Stimulated activated CD8-positive, alpha-beta memory T cell treated with anti-CD3 and anti-CD28 coated beads, Interleukin-15, amount 100 ng/mL, for 1 hour (primary cell): Measurements from ENCODE around the gene TK1.
"Not testable (repeated sequence)": the region's sequence is repeated elsewhere in the genome, so short reads cannot be mapped to it uniquely, and the experiment has no call there.

ENCODE experiments used
- DNase-seq: peaks from one replicate; pipeline ENCODE4 v3.0.0-alpha.2; 2020; ENCODE audit warnings: low read depth

The TK1 gene

GRCh38 chr17:78186692-78187595 lies at the start of gene TK1, which contains the start of gene AFMID:
Gene TK1 (minus strand): TSS chr17:78187052. CDS start chr17:78186994, 58 bp downstream.
Gene AFMID (plus strand): TSS chr17:78187362. CDS start chr17:78187371, 9 bp downstream.
- peak; percentile 40 for DNase-seq

GRCh38 chr17:78235885-78236284 lies 49.0 kb upstream of the TK1 start:
- no peak for DNase-seq

GRCh38 chr17:78235022-78235421 lies 48.2 kb upstream of the TK1 start:
- DNase-seq, result not testable (repeated sequence)

DNA sequence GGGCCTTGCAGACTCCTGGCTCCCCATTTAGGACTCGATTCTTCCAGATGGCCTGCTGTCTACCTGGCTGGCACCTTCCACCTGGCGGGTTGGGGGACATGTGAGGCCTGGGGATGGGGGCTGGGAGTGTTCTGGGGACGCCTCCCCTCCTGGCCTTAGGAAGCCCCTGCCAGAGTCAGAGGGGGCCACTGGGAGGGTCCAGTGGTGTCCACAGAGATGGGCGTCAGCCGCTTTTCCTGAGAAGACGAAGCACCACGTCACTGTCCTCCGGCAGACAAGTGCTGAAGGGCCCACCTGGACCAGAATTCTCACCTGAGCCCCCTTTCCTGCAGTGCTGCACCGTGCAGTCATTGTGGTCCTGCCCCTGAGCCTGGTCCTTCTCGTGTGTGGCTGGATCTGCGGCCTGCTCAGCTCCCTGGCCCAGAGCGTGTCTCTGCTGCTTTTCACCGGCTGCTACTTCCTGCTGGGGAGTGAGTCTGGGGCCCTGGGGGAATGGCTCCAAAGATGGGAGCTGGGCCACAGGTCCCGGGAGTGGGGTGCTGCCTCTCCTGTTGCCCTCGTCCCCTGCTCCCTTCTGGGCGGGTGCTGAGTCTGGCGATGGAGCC lies 47.5 kb upstream of the TK1 start:
- no peak for DNase-seq

DNA sequence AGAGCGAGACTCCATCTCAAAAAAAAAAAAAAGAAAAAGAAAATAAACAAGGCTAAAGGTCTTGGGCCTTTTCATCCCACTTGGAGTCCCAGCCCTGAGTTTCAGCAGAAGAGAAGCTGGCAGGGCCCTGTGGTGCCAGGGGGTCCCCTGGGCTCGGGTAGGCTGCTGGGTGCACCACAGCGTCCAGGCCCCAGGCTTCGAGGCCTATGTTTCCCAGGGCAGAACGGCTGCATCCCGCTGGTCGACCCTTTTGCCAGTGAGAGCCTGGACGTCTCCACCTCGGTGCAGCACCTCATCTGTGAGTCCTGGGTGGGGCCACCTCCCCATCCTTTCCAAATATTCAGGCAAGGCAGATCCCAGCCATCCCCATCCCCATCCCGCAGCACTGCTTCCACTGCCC lies 46.8 kb upstream of the TK1 start:
- no peak for DNase-seq

- DNase-seq, result no peak
These were observed 46.0 kb upstream of the TK1 start for GRCh38 chr17:78232859-78233173.

- no peak for DNase-seq
These were observed 45.4 kb upstream of the TK1 start for GRCh38 chr17:78231991-78232858.

DNA sequence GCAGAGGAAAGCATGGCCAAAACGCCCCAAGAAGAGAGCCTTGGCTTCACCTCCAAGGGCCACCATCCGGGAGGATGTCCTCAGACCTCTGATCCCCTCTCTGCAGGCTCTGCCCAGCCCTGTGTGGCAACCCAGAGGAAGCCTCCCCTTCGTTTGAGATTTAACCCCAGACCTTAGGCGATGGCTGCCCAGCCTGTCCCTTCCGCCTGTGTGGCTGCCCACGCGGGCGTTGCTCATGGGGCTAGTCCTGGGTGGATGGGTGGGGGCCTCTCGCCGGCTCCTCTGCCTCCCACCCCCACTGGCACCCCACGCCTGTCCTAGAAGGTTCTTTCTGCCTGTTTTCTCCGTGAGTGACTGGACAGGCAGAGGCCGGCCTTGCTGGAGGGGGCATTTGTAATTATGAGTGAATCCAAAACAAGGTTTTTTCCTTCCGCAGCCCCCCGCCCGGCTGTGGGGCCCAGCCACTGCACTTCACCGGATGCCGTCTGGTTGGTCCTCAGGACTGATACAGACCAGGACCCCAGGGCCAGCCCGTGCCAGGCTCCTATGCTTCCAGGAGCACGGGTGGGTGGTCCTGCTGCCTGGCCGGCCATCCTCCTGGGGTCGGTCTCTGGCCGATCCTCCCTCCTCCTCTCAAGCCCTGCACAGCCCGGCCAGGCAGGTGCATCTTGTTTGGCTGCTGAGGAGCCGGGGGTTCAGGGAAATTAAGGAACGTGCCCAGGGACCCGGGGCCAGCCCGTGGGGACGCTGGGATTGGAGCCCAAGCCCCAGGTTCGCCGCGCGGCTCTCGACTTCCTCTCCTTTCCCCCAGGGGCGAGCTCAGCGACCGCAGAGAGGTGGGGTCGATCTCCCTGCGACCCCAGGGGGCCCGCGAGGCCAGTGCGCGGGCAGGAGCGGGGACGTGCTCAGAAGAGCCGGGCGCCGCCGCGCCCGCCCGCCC lies 44.4 kb upstream of the TK1 start, which contains the start of gene TMEM235:
TSS of gene TMEM235 (plus strand) at position 636 of the 940 bp plus-strand sequence. CDS start 393 bp downstream, outside the sequence.
- no peak for DNase-seq

DNA sequence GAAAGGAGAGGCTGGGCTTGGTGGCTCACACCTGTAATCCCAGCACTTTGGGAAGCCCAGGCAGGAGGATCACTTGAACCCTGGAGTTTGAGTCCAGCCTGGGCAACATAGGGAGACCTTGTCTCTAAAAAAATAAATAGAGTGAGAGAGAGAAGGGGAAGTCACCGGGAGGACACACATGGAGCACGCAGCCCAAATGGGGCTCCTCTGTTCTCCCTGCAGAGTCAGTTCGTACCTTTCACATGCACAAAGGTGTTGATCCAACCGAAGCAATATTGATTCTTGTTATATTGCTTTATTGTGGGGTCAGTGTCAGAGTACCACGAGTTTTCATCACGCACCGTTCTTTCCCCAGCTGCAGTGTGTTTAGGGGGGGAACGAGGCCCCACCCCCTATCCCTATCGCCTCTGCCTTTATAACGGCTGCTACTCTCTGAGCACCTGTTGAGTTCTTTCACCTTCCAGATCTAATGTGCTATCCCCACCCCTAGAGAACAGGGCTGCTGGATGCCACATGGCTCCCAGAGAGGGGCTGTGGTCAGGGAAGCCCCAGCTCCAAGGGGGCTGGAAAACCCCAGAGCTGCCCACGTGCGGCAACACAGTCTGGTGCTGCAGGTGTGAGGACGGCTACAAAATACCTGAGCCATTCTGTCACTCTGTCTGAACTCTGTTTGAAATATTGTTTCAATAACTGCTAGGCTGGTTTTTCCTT lies 43.6 kb upstream of the TK1 start:
- no peak for DNase-seq

DNA sequence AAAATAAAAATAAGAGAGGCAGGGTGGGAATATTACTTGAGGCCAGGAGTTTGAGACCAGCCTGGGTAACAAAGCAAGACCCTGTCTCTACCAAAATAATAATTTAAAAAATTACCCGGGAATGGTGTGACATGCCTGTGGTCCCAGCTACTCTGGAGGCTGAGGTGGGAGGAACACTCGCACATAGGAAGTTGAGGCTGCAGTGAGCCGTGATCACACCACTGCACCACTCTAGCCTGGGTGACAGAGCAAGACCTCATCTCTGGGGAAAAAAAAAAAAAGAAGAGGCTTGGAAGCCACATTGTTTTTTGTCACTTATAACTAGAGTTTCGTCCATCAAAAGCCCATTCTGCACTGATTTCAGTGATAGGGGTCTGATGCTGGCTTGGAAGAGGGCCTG lies 41.3 kb upstream of the TK1 start:
- DNase-seq, result no peak

DNA sequence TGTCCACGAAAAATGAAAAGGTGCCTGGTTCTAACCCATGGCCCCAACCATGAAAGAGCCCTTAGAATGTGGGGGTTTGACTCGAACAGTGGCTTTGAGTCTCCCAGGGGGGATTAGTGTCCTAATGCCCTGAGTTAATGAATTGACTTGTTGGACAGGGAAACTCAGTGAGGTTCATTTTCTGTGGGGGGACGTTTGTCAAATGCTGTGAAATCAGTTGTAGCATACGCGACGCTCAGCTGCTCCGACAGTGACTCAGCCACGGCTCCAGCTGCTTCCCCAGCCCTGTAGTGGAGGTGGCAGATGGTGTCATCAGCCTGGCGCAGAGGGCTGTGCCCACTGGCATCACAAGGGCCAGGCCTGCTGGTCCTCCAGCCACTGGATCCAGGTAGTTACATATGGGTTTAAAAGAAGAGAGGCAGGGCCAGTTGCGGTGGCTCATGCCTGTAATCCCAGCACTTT lies 40.6 kb upstream of the TK1 start:
- no peak for DNase-seq

DNA sequence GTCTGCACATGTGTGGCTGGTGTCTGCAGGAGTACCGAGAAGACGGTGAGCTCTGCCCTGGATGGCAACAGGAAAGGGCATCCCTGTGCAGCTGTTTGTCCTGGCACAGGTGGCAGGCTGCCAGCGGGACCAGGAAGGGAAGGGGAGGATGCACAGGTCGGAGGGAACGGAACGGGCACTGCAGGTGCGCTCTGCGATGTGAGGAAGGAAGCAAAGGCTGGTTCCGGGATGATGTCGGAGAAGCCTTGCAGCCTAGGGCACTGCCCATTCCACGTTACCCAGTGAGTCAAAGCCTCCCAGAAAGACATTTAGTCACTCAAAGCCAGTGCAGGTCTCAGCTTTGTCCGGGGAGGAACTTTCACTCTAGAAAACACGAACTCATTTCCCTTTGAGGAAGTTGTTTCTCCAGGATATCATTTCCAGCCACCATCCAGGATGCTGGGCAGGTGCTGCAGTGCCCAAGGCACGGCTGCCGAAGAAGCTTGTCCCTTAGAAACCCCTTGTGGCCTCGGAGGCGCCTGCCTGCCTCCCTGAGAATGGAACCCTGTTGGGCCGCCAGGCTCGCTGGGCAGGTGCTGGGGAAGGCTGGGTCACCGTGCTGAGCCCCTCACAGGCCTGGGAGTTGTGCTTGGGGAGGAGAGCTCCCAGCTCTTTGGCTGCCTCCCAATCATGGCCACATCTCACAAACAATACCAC lies 40.1 kb upstream of the TK1 start:
- DNase-seq, result no peak

GRCh38 chr17:78226055-78226758 lies 39.4 kb upstream of the TK1 start:
- DNase-seq, result no peak

GRCh38 chr17:78225088-78225865 lies 38.4 kb upstream of the TK1 start:
- DNase-seq, result no peak

DNA sequence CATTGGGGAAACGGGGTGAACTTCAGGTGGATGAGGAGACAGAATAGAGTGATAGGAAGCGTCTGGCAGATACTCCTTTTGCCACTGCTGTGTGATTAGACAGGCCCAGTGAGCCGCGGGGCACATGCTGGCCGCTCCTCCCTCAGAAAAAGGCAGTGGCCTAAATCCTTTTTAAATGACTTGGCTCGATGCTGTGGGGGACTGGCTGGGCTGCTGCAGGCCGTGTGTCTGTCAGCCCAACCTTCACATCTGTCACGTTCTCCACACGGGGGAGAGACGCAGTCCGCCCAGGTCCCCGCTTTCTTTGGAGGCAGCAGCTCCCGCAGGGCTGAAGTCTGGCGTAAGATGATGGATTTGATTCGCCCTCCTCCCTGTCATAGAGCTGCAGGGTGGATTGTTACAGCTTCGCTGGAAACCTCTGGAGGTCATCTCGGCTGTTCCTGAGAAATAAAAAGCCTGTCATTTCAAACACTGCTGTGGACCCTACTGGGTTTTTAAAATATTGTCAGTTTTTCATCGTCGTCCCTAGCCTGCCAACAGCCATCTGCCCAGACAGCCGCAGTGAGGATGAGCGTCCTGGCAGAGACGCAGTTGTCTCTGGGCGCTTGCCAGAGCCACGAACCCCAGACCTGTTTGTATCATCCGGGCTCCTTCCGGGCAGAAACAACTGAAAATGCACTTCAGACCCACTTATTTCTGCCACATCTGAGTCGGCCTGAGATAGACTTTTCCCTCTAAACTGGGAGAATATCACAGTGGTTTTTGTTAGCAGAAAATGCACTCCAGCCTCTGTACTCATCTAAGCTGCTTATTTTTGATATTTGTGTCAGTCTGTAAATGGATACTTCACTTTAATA lies 37.6 kb upstream of the TK1 start:
- no peak for DNase-seq

DNA sequence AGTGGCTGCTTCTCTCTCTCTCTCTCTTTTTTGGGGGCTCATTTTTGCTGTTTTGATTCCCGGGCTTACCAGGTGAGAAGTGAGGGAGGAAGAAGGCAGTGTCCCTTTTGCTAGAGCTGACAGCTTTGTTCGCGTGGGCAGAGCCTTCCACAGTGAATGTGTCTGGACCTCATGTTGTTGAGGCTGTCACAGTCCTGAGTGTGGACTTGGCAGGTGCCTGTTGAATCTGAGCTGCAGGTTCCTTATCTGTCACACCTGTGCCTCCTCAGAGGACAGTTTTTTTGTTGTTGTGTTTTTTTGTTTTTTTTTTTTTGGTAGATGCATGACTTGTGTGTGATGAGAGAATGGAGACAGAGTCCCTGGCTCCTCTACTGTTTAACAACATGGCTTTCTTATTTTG lies 36.9 kb upstream of the TK1 start:
- no peak for DNase-seq

- DNase-seq, result no peak
These were observed 36.2 kb upstream of the TK1 start for GRCh38 chr17:78223061-78223460.
